GM21423 (cell line): Measurements from ENCODE around the gene FRMPD1.

ENCODE experiments used
- ATAC-seq: cut with Tn5 transposase; IDR thresholded peaks from one replicate; pipeline ENCODE4 v1.9.1; 2021; ENCODE audit warnings: mild to moderate bottlenecking, moderate library complexity; ENCODE audit not compliant: unreplicated experiment

FRMPD1 gene

DNA sequence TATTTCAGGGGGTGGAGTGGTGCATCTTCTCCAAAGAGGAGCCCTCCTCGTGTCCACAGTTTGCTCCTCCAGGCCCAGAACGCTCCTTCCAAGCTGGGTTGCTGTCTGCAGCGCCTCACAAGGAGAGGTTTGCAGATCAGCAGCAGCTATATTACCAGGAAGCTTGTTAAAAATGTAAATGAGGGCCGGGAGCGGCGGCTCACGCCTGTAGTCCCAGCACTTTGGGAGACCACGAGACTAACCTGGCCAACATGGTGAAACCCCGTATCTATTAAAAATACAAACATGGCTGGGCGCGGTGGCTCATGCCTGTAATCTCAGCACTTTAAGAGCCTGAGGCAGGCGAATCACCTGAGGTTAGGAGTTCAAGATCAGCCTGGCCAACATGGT lies 25.0 kb upstream of the FRMPD1 start:
- no peak for ATAC-seq

DNA sequence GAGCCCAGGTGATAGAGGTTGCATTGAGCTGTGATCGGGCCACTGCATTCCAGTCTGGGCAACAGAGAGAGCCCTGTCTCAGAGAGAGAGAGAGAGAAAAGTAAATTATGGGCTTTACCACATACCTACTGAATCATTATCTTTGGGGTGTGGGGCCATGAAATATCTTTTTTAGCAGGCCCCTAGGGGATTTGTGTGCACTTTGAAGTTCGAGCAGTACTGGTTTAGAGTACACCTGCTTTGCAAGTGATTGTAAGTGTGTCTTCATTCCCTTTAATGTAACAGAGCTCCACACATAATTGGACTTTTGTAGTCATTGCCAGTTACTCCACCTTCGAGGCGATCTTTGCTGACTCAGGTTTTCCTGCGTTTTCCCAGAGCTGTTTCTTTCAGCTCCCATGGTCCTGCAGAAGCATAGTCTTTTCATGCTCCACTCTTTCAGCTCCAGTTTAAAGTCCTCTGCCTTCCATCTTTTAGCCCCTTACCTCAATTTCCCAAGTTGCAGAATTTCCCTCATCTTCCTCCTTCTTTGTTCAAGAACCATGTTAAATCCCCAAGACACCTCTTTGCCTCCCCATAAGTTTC lies 24.0 kb upstream of the FRMPD1 start:
- ATAC-seq, result no peak

DNA sequence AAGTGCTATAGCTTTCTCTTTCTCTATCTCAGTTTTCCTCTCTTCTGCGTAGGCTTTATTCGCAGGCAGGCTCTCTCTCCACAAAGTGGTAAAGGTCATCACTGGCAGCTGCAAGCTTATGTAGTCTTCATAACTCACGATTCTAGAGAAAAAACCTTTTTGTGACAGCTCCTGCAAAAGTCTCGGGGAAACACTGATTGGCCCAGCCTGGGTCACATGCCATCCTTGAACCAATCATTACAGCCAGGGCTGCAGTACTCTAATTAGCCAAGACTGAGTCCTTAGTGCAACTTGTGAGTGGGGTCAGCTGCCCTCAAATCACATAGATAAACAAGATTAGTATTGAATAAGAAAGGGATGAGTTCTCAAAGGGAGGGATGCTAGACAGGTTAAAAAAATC lies 18.3 kb upstream of the FRMPD1 start:
- no peak for ATAC-seq

DNA sequence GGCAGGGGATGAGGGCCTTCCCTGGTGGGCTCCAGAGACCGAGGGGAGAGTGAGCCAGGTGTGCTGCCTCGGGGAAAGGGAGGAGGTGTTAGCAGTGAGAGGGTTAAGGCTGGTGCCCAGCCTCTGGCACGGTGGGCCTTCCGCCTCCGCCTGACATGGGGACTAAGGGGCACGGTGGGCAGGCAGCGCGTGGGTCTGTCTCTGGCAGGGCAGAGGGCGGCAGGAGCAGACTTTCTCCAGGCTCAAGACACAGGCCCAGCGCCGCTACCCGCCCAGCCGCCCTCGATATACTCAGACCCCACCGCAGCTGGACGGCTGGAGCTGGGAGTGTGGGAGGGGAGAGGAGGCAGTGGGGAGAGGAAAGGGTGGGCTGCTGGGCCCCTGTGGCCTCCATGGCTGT lies 14.9 kb upstream of the FRMPD1 start:
- no peak for ATAC-seq

DNA sequence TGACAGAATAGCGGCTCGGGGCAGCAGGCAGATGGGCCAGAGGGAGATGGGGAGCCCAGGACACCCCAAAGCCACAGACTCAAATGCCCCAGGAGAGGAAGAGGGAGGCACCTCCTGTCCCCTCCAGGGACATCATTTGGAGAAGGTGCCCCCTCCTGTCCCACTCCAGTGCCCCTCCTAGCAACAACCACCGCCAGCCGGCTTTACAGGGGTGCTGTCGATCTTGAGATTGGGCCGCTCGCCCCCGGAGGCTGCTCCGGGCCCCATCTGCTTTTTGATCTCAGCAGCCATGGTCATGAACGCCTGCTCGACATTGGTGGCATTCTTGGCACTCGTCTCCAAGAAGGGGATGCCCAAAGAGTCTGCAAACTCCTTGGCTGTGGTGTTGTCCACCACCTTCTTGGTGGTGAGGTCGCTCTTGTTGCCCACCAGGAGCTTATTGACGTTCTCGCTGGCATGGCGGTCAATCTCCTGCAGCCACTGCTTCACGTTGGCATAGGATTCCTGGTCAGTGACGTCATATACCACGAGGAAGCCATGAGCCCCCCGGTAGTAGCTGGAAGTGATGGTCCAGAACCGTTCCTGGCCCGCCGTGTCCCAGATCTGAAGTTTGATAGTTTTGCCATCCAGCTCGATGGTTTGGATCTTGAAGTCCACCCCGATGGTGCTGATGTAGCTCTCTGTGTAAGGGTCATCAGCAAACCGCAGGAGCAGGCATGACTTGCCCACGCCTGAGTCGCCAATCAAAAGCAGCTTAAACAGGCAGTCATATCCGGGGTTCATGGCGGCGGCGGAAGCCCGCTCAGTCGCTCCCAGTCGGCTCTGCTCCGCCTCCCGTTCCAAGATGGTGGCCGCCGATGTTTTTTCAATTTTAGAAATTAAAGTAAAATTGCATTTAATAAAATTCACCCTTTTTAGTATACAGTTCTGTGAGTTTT lies 14.0 kb upstream of the FRMPD1 start:
- no peak for ATAC-seq

DNA sequence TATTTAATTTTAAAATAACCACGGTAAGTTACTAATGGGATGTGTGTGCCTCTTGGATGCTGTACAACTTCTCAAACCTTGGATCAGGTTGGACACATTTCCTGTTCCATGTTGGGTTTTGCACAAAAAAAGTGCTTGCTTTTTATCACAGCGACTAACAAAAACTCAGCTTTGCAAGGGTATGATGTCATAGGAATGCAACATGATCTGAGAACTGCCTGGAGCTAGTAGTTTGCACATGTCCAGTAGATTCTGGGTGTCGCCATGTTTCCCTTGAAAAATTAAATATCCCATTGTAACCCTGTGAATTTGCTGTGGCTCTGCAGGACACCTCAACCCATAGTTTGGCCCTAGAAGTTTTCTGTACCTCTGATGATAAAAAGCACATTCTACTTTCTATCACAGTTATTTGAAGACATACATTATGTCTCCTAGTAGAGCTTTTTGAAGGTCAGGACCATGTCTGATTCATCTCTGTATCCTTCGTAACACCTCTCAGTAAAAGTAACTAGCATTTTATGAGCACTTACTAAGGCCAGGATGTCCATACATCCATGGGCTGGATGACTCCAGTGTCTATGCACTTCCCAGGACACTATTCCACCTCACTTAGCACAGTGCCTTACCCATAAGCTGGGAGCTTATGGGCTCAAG lies 11.5 kb upstream of the FRMPD1 start:
- no peak for ATAC-seq

DNA sequence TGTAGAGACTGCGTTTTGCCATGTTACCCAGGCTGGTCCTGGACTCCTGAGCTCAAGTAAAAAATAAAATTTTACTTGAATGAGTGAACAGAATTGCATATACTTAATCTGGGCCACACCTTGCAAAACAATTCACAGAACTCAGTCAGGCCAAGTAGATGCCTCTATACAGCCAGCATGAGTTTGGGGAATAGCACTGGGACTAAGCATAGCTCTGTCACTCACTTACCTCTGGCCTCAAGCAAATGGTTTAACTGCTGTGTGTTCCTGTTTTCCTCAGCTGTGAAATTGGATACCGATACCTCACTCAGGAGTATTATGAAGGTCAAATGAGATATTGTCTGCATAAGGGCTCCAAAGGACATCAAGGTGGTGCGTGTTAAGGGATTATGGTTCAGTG lies 10.9 kb upstream of the FRMPD1 start:
- no peak for ATAC-seq

DNA sequence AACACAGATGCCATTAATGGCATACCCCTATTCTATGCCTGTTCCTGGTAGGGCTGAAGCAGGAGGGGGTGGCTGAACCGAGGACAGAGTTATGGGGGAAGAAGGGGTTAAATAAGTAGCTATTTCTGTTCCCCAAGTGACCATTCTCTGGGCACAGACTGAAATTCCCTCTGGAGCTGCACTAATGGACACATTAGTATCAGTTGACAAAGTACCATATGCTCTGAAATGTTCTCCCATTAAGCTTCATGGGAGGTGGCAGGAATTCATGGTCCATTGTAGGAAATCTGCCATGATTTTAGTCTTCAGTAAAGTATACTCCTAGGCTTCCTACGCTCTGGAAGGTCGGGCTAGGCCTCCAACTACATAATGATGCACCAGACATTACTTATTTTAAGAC lies 10.5 kb upstream of the FRMPD1 start:
- no peak for ATAC-seq

DNA sequence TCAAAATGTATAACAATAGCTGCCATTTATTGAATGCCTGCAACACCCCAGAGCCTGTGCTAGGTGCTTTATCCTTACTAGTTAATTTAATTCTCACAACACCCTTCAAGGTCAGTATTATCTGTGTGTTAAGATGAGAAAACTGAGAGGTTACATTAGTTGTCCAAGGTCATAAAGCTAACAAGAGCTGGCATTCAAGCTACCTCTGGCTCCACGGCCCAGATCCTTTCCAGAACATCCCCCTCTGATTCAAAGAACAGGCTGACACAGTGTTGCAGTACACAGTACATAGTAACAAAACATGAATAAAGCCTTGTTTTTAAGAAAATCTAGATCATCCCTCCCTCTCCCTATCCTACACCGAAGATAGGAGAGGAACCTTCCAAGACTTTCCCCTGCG lies 9.4 kb upstream of the FRMPD1 start:
- ATAC-seq, result no peak

DNA sequence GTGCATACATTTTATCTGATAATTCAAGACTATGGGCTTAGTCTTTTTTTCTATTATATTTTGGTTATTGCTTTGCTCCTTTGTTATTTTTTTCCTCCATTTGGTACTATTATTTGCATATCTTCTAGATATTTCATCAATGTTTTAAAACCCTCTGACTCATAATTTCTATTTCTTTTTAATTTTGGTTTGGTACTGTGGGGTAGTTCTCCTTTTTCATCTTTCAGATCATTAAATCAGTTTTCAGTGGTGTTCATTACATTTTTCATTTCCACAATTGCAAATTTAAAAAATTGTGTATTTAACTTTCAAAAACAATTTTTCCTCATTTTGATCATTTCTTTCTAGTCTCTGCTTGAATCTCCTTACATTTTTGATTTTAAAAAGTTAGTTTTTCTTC lies 7.5 kb upstream of the FRMPD1 start:
- ATAC-seq, result no peak

DNA sequence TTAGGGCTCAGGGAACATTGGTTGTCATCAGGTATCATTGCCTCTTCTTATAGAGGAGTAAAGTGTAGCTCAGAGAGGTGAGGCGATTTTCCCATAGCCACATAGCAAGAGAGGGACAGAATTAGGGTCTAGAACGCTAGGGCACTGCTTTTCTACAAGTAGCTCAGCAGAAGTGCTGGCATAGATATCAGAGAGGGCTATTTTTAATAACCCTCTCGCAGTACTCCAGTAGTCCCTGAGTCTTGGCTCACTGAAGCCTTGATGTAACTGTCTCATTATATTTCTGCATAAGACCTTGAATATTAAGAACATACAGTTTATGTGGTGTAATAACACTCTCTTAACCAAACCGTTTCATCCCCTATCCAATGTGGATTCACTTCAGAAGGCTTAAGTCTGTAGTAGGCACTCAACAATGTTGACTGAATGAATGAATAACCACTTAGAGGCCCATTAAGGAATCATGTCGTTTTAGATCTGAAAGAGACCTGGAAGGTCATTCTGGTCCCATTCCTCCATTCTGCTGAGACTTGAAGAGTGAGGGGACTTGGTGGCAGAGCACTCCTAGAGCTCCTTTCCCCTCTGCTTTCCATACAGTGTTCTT lies 4.7 kb upstream of the FRMPD1 start:
- no peak for ATAC-seq

DNA sequence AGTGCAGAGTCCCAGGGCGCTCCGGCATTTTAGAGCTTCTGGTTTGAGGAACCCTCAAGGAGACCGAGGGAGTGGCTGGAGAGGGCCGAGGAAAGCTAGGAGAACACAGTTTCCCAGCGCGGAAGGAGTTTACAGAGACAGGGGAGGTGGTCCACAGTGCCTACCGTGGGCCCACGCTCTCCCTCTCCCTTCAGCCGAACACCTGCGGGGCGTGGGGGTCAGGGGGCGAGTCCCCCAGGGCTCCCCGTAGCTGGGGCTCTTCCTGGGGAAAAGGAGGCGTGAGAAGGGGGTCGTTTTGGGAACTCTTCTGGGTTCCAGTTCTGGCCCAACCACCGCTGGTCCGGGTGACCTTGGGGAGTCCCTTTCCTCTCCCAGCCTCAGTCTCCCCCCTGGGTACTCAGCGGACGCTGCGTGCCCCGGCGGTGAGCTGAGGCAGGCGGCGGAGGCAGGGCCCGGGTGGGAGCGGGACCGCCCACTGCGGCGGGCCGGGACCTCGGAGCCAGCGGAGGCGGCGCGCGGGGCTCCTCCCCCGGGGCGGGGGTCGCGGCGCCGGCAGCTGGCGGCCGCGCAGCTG lies 368 bp upstream of the FRMPD1 start:
- ATAC-seq, result no peak

DNA sequence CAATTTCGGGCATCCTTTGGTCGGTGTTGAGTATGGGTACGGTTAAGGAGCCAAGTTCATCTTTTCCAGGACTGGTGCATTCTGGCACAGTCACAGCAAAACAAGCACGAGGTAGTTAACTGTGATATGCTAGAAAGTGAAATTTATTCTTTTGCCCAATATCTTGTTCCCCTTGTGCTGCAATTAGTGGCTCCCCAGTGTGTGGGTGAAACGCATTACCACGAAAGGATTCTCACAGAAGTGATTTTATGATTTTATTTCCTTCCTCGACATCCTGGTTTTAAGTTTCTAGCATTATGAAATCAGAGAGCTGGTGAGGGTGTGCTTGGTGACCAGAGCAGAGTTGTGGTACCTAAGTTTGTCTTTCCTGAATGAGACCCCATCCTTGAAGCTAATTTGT lies 1.5 kb downstream of the FRMPD1 start:
- no peak for ATAC-seq

DNA sequence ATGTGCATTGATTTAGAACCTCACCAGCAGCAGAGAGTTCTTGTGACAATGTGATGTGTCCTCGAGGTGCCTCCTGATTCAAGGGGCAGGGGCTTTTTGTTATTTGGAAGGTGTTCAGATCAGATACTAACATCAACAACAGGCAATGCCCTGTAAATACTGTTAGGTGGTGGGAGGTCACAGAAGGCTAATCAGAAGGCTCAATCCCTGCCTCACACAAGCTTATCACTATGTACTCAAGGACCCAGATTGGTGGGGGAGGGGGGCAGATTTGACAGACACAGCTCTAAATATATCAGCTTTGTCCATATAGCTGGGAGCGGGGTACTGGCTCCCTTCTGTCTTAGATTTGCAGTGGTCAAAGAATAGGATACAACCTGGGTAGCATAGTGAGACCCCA lies 2.6 kb downstream of the FRMPD1 start:
- no peak for ATAC-seq

DNA sequence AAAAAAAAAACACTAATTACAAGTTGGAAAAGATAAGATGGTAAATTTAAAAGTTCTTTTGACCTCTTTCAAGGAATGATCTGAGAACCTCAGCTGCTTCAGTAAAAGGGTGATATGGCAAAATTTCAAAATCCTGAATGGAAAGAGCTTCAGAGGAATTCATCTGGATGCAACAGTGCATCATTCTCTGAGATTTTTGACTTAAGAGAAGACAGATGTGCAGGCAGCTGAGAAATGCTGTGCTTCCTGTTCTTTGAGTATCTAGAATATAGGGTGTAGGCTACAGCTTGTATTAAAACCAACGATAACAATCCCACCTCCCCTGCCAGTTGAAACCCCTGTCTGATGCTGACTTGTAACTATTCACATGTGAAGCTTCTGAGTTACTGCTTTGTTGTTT lies 6.2 kb downstream of the FRMPD1 start:
- ATAC-seq, result no peak

DNA sequence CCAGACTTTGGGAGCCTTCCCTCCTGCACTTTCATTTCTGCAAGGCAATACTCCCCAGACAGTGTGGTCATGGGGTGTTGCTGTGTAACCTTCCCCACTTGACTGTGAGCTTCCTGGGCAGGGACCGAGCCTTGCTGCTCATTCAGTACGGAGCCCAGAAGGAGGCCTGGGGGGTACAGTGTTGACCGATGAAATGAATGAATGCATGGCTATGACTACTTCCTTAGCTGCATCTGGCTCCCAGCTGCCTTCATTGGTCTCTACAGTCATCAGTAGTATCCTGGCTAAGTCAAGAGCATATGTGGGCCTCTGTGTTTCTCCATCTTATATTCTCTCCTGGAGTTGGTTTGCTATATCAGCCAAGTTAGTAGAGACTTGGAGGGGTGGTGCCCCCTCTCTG lies 9.9 kb downstream of the FRMPD1 start:
- ATAC-seq, result no peak

DNA sequence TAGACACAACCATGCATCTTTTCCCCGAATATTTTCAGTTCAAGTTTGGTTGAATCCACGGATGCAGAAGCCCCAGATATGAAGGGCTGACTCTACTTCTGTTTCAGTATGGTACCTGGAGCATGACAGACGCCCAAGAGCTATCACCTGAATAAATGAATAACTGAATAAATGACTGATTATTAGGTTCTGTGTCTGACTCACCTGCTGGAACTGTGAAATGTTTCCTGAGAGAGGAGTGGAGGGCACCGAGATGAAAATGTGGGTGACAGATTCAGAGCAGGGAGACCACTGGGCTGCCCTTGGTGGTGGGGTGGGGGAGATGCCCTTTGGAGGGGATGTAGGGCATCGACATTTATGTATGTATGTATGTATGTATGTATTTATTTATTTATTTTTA lies 13.2 kb downstream of the FRMPD1 start:
- no peak for ATAC-seq

DNA sequence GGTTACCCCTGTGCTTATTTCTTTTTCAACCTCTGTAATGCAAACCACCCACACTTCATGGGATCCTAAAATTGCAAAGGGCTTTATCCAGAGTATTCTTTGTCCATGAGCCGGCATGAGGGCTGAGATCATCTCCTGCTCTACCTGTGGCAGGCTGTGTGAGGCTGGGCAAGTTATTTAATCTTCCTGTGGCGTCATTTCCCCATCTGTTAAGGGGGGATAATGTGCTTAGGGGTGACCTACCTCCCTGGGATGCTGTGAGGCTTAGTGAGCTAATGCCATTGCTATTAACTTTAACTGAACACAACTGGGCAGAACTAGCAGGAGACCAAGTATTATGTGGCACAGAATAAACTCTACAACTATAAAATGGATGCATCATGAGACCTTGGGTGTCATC lies 17.0 kb downstream of the FRMPD1 start:
- no peak for ATAC-seq

DNA sequence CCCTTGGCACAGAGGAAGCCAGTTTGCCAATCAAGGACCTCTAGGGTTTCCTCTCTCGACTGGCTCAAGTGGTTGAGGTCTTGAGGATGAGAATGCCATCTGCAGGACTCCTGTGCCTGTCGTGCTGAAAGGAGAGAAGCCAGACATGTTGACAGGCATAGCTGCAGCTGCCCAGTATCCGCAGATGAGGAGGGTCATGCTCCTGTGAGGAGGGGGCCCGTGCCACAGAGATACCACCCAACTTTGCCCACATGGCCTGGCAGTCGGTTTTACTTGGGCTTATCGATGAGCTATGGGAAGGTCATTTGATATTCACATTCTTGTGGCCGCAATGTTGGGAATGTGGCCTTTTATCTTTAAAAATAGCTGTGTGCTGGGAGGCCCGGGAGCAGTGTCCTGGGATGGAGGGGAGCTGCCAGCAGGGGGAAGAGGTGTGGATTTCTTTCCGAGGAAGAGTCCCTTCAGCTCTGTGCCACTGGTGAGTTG lies 17.4 kb downstream of the FRMPD1 start:
- no peak for ATAC-seq

DNA sequence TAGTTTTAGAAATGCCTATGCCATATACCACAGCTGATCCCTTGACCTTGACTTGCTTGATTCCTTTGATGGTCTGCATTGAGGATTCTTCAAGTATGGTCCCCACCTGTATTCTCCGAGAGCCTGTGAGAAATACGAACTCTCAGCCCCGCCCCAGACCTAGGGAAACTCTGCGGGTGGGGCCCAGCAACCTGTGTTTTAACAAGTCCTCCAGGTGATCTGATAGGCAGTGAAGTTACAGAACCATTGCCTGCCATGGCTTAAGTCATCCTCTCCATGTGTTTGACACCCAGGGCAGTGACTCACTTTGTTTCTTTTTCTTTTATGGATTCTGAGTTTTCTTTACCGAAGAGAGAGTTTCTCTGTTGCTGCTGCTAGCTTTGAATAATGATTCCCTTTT lies 18.5 kb downstream of the FRMPD1 start:
- ATAC-seq, result no peak

DNA sequence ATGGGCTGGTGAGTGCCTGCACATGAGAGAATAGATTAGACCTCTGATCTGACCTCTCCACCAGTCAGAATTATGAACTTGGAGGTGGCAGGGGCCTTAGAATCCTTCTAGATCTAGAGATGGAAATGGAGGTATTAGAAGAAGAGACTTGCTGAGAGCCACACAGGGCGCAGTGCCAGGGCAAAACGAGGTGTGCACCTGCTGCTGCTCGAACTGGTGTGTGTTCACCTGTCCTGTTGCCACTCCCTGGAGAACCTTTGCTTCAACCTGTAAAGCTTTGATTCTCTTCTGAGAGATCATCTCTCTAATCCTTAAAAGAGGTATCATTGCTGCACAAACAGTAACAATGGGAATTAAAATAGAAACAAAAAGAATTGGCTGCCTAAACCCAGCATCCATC lies 24.9 kb downstream of the FRMPD1 start:
- ATAC-seq, result no peak
